Measurements from ENCODE around the gene ZNG1C.
"Not testable (repeated sequence)": the region's sequence is repeated elsewhere in the genome, so short reads cannot be mapped to it uniquely, and the experiment has no call there.

ZNG1C gene

GRCh38 chr9:68241683-68242082 lies at the start of gene ZNG1C:
TSS of gene ZNG1C (plus strand) at chr9:68241983. CDS start at chr9:68242032, 49 bp downstream.
- DNase-seq (ENCODE audit: low read depth), result not testable (repeated sequence)

GRCh38 chr9:68242437-68242836 lies 654 bp downstream of the ZNG1C start:
- DNase-seq (ENCODE audit: low read depth), result not testable (repeated sequence)

- DNase-seq (ENCODE audit: low read depth), result not testable (repeated sequence)
These were observed 39.3 kb downstream of the ZNG1C start for GRCh38 chr9:68281041-68281440.

- DNase-seq (ENCODE audit: low read depth), result not testable (repeated sequence)
These were observed 60.8 kb downstream of the ZNG1C start, which contains the start of gene FOXD4L3 for GRCh38 chr9:68302567-68302966. TSS of gene FOXD4L3 (plus strand) at chr9:68302867. CDS start at chr9:68302952, 85 bp downstream.

- DNase-seq (ENCODE audit: low read depth), result not testable (repeated sequence)
These were observed 62.0 kb downstream of the ZNG1C start for GRCh38 chr9:68303771-68304170.

- DNase-seq (ENCODE audit: low read depth), result not testable (repeated sequence)
These were observed 62.4 kb downstream of the ZNG1C start for GRCh38 chr9:68304212-68304611.

GRCh38 chr9:68304777-68305176 lies 63.0 kb downstream of the ZNG1C start:
- not testable (repeated sequence) for DNase-seq (ENCODE audit: low read depth)

- DNase-seq (ENCODE audit: low read depth), result not testable (repeated sequence)
These were observed 64.0 kb downstream of the ZNG1C start for GRCh38 chr9:68305680-68306285.

GRCh38 chr9:68306391-68306964 lies 64.7 kb downstream of the ZNG1C start:
- DNase-seq (ENCODE audit: low read depth), result not testable (repeated sequence)

GRCh38 chr9:68307127-68307526 lies 65.3 kb downstream of the ZNG1C start:
- not testable (repeated sequence) for DNase-seq (ENCODE audit: low read depth)

GRCh38 chr9:68307654-68308053 lies 65.9 kb downstream of the ZNG1C start:
- not testable (repeated sequence) for DNase-seq (ENCODE audit: low read depth)

- not testable (repeated sequence) for DNase-seq (ENCODE audit: low read depth)
These were observed 69.4 kb downstream of the ZNG1C start for GRCh38 chr9:68311208-68311607.

- not testable (repeated sequence) for DNase-seq (ENCODE audit: low read depth)
These were observed 76.4 kb downstream of the ZNG1C start for GRCh38 chr9:68318209-68318608.

- not testable (repeated sequence) for DNase-seq (ENCODE audit: low read depth)
These were observed 82.0 kb downstream of the ZNG1C start for GRCh38 chr9:68323749-68324148.

- not testable (repeated sequence) for DNase-seq (ENCODE audit: low read depth)
These were observed 82.7 kb downstream of the ZNG1C start for GRCh38 chr9:68324518-68324917.

- DNase-seq (ENCODE audit: low read depth), result not testable (repeated sequence)
These were observed 87.3 kb downstream of the ZNG1C start for GRCh38 chr9:68329106-68329505.

GRCh38 chr9:68330531-68331173 lies 88.9 kb downstream of the ZNG1C start:
- not testable (repeated sequence) for DNase-seq (ENCODE audit: low read depth)

GRCh38 chr9:68332122-68332521 lies 90.3 kb downstream of the ZNG1C start:
- DNase-seq (ENCODE audit: low read depth), result not testable (repeated sequence)

GRCh38 chr9:68335935-68336334 lies 94.2 kb downstream of the ZNG1C start:
- DNase-seq (ENCODE audit: low read depth), result not testable (repeated sequence)

GRCh38 chr9:68336639-68337339 lies 95.0 kb downstream of the ZNG1C start:
- not testable (repeated sequence) for DNase-seq (ENCODE audit: low read depth)

GRCh38 chr9:68338000-68338399 lies 96.2 kb downstream of the ZNG1C start:
- DNase-seq (ENCODE audit: low read depth), result not testable (repeated sequence)
